GM08714 (cell line): ENCODE results near the gene GALNT1.
"Not testable (repeated sequence)": the region's sequence is repeated elsewhere in the genome, so short reads cannot be mapped to it uniquely, and the experiment has no call there.

Experiments used
- H3K4me3 ChIP-seq: fragments of 200-500 bp; sonication (Bioruptor generic); 2 replicates; pipeline ENCODE4 v1.5.1; 2014; ENCODE audit warnings: mild to moderate bottlenecking, low read length, inconsistent platforms
- ZNF274 ChIP-seq: IDR thresholded peaks from 2 replicates; pipeline ENCODE4 v1.6.1; 2012; ENCODE audit warnings: mild to moderate bottlenecking, low read depth, low read length

Gene GALNT1

DNA sequence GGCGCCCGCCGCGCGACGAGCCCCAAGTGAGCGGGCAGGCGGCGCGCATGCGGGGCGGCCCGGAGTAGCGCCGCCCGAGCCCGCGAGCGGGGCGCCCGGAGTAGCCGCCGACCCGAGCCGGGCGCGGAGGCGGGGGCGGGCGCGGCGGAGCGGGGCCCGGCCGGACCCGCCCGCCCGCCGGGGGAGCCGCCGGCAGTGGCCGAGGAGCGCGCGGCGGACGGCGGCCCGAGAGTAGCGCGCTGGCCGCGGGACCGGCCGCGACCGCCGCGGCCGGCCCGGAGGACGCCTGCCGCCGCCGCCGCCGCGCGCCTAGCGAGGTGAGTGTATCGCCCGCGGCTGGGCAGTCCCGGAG lies at the start of gene GALNT1:
GALNT1 (plus strand) TSS at position 195 of the 352 bp plus-strand sequence. CDS start 72,923 bp downstream, outside the sequence.
- H3K4me3 ChIP-seq = peak within 1 kb of the TSS; percentile 96
- TF ChIP-seq ZNF274 = no peak

GRCh38 chr18:35533916-35534405 lies 47.6 kb upstream of the GALNT1 start:
- no peak for TF ChIP-seq ZNF274
- H3K4me3 ChIP-seq = no peak overlapping the region

- no peak for TF ChIP-seq ZNF274
- no peak overlapping the region for H3K4me3 ChIP-seq
These were observed 46.2 kb upstream of the GALNT1 start for GRCh38 chr18:35535297-35535696.

- TF ChIP-seq ZNF274 = no peak
- no peak overlapping the region for H3K4me3 ChIP-seq
These were observed 39.2 kb upstream of the GALNT1 start for GRCh38 chr18:35542356-35542755.

DNA sequence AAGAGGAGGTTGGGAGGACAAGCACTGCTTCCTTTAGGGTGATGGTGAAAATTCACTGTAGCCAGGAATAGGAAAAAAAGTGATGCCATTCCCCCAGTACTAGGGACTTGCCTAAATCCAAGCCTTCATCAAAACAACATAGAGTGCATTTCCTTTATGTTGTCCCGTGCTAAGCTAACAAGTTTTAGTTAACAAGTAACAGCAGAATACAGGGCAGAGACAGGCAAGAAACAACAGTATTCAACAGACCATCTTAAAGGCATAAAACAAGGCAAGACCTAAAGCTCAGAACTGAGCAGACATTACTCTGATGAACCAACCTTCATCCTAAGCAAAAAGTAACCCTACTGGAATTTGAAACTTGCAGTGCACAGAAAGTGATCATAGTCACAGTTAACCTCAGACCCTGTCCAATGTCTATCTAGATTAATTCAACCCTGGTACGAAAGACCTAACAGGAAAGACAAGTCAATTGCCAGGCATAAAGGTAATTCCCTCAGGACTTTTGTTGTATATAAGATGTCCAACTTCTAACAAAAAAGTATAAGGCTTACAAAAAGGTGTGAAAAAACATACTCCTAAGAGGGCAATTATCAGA lies 34.4 kb upstream of the GALNT1 start:
- no peak overlapping the region for H3K4me3 ChIP-seq
- TF ChIP-seq ZNF274 = no peak

- no peak overlapping the region for H3K4me3 ChIP-seq
- no peak for TF ChIP-seq ZNF274
These were observed 32.0 kb upstream of the GALNT1 start for GRCh38 chr18:35549564-35549963.

- TF ChIP-seq ZNF274 = no peak
These were observed 28.2 kb upstream of the GALNT1 start for GRCh38 chr18:35553300-35553699.

DNA sequence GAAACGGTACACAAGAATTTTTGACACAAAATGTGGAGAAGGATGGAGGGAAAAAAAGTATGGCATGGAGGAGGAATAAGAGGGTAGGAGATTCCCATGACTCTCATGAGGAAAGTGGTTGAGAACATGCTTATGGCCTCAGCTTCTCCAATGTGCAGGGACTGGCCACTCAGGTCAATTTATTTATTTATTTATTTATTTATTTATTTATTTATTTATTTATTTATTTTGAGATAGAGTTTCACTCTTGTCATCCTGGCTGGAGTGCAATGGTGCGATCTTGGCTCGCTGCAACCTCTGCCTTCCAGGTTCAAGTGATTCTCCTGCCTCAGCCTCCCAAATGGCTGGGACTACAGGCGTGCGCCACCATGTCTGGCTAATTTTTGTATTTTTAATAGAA lies 26.0 kb upstream of the GALNT1 start:
- not testable (repeated sequence) for H3K4me3 ChIP-seq

More at GRCh38 chr18:35553300-35553699, 28.2 kb upstream of the GALNT1 start:
- H3K4me3 ChIP-seq = no peak overlapping the region

DNA sequence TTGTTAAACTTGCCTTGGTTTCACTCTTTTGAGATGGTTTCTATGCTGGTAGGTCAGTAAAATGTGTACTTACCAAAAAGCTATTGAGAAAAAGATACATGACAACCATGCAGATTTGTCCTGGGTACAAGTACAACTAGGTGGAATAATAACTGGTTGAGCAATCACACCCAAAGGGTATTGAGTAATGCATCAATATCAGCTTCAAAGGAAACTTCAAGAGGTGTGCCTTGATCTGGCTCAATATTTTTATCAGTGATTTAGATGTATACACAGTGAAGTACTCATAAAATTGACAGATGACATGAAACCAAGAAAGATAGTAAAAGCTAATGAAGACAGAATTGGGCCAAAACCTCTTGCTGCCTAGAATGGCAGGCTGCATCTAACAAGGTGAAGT lies 21.7 kb upstream of the GALNT1 start:
- TF ChIP-seq ZNF274 = no peak
- H3K4me3 ChIP-seq = no peak overlapping the region

DNA sequence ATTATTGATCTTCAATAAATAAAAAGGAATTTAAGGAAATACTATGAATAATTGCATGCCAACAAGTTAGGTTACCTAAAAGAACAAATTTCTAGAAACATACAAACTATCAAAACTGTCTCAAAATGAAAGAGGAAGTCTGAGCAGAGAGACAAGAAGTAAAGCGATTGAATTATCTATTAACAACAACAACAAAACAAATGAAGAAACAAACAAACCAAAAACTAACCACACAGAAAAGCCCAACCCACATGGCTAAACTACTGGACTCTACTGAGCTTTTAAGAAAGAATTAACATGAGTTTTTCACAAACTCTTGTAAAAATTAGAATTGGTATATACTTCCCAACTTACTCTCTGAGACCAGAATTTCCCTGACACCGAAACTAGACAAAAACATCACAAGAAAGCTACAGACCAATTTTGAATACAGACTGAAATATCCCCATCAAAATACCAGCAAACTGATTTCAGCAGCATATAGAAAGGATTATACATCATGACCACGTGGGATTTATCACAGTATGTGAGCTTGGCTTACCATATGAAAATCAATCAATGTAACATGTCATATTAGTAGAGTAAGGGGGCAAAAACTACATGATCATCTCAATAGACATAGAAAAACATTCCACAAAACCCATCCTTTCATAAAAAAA lies 16.6 kb upstream of the GALNT1 start:
- no peak overlapping the region for H3K4me3 ChIP-seq
- TF ChIP-seq ZNF274 = no peak

- no peak for TF ChIP-seq ZNF274
- H3K4me3 ChIP-seq = no peak overlapping the region
These were observed 15.5 kb upstream of the GALNT1 start for GRCh38 chr18:35566019-35566418.

DNA sequence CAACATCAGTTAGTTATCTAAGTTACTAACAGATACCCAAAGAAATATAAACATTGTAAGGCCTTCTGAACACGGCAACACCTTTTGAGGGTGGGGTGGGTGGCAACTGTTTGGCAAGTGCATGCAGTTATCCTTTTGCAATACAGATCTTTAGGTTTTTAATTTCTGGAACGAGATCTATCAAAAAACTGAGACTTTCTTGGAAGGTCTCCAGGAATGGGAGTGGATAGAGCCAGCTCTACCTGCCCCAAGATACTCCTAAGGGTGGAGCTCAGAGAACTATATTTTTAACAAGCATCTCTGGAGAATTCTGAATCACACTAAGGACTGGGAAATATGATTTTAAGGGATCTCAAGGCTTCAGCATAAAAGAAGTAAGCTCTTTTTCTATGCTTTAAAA lies 11.4 kb upstream of the GALNT1 start:
- no peak overlapping the region for H3K4me3 ChIP-seq
- TF ChIP-seq ZNF274 = no peak

GRCh38 chr18:35571138-35571537 lies 10.4 kb upstream of the GALNT1 start:
- TF ChIP-seq ZNF274 = no peak
- H3K4me3 ChIP-seq = no peak overlapping the region

- H3K4me3 ChIP-seq = no peak overlapping the region
These were observed 8.9 kb upstream of the GALNT1 start for GRCh38 chr18:35572644-35573043.

DNA sequence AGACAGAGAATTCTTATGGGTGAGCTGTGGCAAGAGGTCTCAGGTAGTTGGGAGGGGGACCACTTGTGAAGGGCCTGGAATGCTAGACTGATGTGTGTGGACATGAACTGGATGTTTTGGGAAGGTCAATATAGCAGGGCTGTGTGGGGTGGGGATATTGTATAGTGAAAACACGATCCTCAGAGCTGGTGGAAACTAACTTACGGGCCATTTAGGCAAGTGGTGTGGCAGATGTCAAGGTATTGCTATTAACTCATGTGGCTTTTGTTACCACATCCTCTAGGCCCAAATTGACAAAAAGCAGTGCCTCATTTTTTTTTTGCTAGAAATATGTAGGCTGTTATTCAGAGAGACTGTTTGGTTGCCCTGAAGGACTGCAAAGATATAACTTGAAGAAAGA lies 8.0 kb upstream of the GALNT1 start:
- TF ChIP-seq ZNF274 = no peak
- no peak overlapping the region for H3K4me3 ChIP-seq

More at GRCh38 chr18:35572644-35573043, 8.9 kb upstream of the GALNT1 start:
- TF ChIP-seq ZNF274 = no peak

- H3K4me3 ChIP-seq = not testable (repeated sequence)
These were observed 5.2 kb upstream of the GALNT1 start for GRCh38 chr18:35576240-35576845.
